Gastrocnemius medialis (tissue), 4 donors: ENCODE data around the gene PPIP5K2. TPM values are rescaled to one million over a fixed set of nuclear protein-coding genes. Genes with fewer than 3 reads are reported as not detected.
A peak's percentile ranks its signal among the peaks of the same experiment; 100 is the strongest.

Source experiments
- ATAC-seq, 2 donors: fragments of 150-250 bp; one replicate each; pipeline ENCODE4 v1.9.1; 2016
- DNase-seq, 2 donors: peaks; one replicate each; pipeline ENCODE4 v3.0.0-alpha.2; 2019
- H3K27ac ChIP-seq, 4 donors: fragments of 200-600 bp; sonication (generic); 1 replicate in 1 of 4; 2 replicates in 3 of 4; pipeline ENCODE4 v1.5.1; 2016 to 2018; ENCODE audit warnings: mild to moderate bottlenecking in 2 of 4, moderate library complexity in 1 of 4
- H3K27me3 ChIP-seq, 3 donors: fragments of 200-600 bp; sonication (generic) in 2 of 3; 1 replicate in 1 of 3; 2 replicates in 2 of 3; pipeline versions ENCODE4 v1.5.1 to v1.6.0; 2016 to 2019; ENCODE audit warnings: mild to moderate bottlenecking in 1 of 3, moderate library complexity in 1 of 3
- H3K36me3 ChIP-seq, 2 donors: fragments of 200-600 bp; sonication (generic) in 1 of 2; one replicate each; pipeline ENCODE4 v1.5.1; 2017 to 2018
- H3K4me1 ChIP-seq, 2 donors: fragments of 200-600 bp; sonication (generic) in 1 of 2; one replicate each; pipeline ENCODE4 v1.5.1; 2016 to 2017; ENCODE audit warnings: mild to moderate bottlenecking in 2 of 2
- H3K4me3 ChIP-seq, 4 donors: fragments of 200-600 bp; sonication (generic) in 3 of 4; 1 replicate in 1 of 4; 2 replicates in 3 of 4; pipeline ENCODE4 v1.5.1; 2016 to 2019; ENCODE audit warnings: mild to moderate bottlenecking in 2 of 4
- H3K9me3 ChIP-seq, 3 donors: fragments of 200-600 bp; sonication (generic) in 2 of 3; 1 replicate in 1 of 3; 2 replicates in 2 of 3; pipeline ENCODE4 v1.5.1; 2016 to 2019
- CTCF ChIP-seq, 5 experiments: fragments of 450-650 bp in 3 of 5; fragments of 200-600 bp in 2 of 5; sonication (generic) in 2 of 5; IDR thresholded peaks in 4 of 5; conservative IDR thresholded peaks in 1 of 5; 1 replicate in 4 of 5; 2 replicates in 1 of 5; pipeline ENCODE4 v1.5.1; 2016 to 2019; ENCODE audit warnings: antibody characterized with exemption in 5 of 5, mild to moderate bottlenecking in 3 of 5, moderate library complexity in 3 of 5
- POLR2A ChIP-seq, 2 donors: fragments of 450-650 bp; IDR thresholded peaks; one replicate each; pipeline ENCODE4 v1.6.1; 2017; ENCODE audit warnings: antibody characterized with exemption in 2 of 2, mild to moderate bottlenecking in 2 of 2, moderate library complexity in 2 of 2
- in situ Hi-C, 4 donors: fragments of 200-750 bp; cut with MboI; loops; one replicate each; pipeline versions ENCODE4 v1.15.0 to v1.8.0; 2017; ENCODE audit warnings: low sequenced_read_pairs in 4 of 4
- intact Hi-C: fragments of 100-400 bp; cut with DNase I; formaldehyde crosslinking; loops from one replicate; pipeline ENCODE4 v1.15.1; 2023; ENCODE audit warnings: low total_unique reads
- total RNA-seq, 4 donors: library from RNA; depleted of rRNA; stranded (reverse); fragments of >200 nt; gene quantifications; one replicate each; pipeline versions ENCODE4 v1.1.0 to v1.2.3, GENCODE V29; 2016

The PPIP5K2 gene
- total RNA-seq, 4 donors from 2014 or later = 3.5 to 7.0 (median 4.4) TPM

- no peak for DNase-seq
- intact Hi-C loops (no loop called here), in situ Hi-C loops (loop anchor here in 2 of 4 donors (10.0 kb wide), 1 partner anchor 250 kb away; no protein-coding TSS in a partner anchor)
- H3K9me3 ChIP-seq = no peaks in the 10 kb centered on the region
- no peaks in the 10 kb centered on the region for H3K36me3 ChIP-seq
- H3K27me3 ChIP-seq = no peaks in the 10 kb centered on the region
- no peak overlapping the region for H3K27ac ChIP-seq
- no peak overlapping the region for H3K4me3 ChIP-seq
- no peak for ATAC-seq
- no peaks in the 10 kb centered on the region for H3K4me1 ChIP-seq
- TF ChIP-seq CTCF (IDR thresholded peaks at IDR 0.05 in 4 of 5, conservative IDR thresholded peaks at IDR 0.05 in 1 of 5) (peak in 1 of 5 experiments; percentile 1), POLR2A (IDR thresholded peaks at IDR 0.05) (no peak)
These were observed 104.8 kb downstream of the PPIP5K2 start for GRCh38 chr5:103224894-103225246.

- intact Hi-C loops = no loop called here
- no peaks in the 10 kb centered on the region for H3K9me3 ChIP-seq
- H3K4me3 ChIP-seq = no peak overlapping the region
- TF ChIP-seq POLR2A (IDR thresholded peaks at IDR 0.05) (no peak), CTCF (IDR thresholded peaks at IDR 0.05 in 4 of 5, conservative IDR thresholded peaks at IDR 0.05 in 1 of 5) (no peak)
- in situ Hi-C loops = loop anchor here in 2 of 4 donors (10.0 kb wide), 1 partner anchor 247 kb away; no protein-coding TSS in a partner anchor
- H3K4me1 ChIP-seq = no peaks in the 10 kb centered on the region
- no peak overlapping the region for H3K27ac ChIP-seq
- H3K27me3 ChIP-seq = no peaks in the 10 kb centered on the region
- ATAC-seq = no peak
- no peaks in the 10 kb centered on the region for H3K36me3 ChIP-seq
- DNase-seq = no peak
These were observed 108.0 kb downstream of the PPIP5K2 start for GRCh38 chr5:103228061-103228460.

- Histone ChIP-seq H3K4me1 (no peaks in the 10 kb centered on the region), H3K9me3 (no peaks in the 10 kb centered on the region), H3K27ac (no peak overlapping the region), H3K27me3 (no peaks in the 10 kb centered on the region), H3K36me3 (no peaks in the 10 kb centered on the region), H3K4me3 (no peak overlapping the region)
- in situ Hi-C loops (loop anchor here in 2 of 4 donors (10.0 kb wide), 1 partner anchor 246 kb away; no protein-coding TSS in a partner anchor), intact Hi-C loops (no loop called here)
- no peak for TF ChIP-seq CTCF (IDR thresholded peaks at IDR 0.05 in 4 of 5, conservative IDR thresholded peaks at IDR 0.05 in 1 of 5)
- TF ChIP-seq POLR2A (IDR thresholded peaks at IDR 0.05) = no peak
- ATAC-seq (no peak), DNase-seq (no peak)
These were observed 108.5 kb downstream of the PPIP5K2 start for GRCh38 chr5:103228588-103228987.

- Histone ChIP-seq H3K27ac (no peak overlapping the region), H3K4me3 (no peak overlapping the region), H3K4me1 (no peaks in the 10 kb centered on the region), H3K9me3 (no peaks in the 10 kb centered on the region), H3K27me3 (no peaks in the 10 kb centered on the region), H3K36me3 (no peaks in the 10 kb centered on the region)
- ATAC-seq (peak in 1 of 2 donors; percentile 55), DNase-seq (no peak)
- intact Hi-C loops = loop anchor here (2.0 kb wide), 1 partner anchor 242 kb away; no protein-coding TSS in a partner anchor
- TF ChIP-seq POLR2A (IDR thresholded peaks at IDR 0.05) (no peak), CTCF (IDR thresholded peaks at IDR 0.05 in 4 of 5, conservative IDR thresholded peaks at IDR 0.05 in 1 of 5) (peak; percentile 49 to 84 (median 70))
- in situ Hi-C loops = loop anchor here in 2 of 4 donors (5.0 to 10.0 kb wide), 2 partner anchors 242 to 245 kb away; no protein-coding TSS in a partner anchor
These were observed 112.4 kb downstream of the PPIP5K2 start for GRCh38 chr5:103232393-103232999.
